Subcutaneous adipose tissue (tissue), 4 donors: Measurements from ENCODE around the gene C6orf163. TPM values are rescaled to one million over a fixed set of nuclear protein-coding genes. Genes with fewer than 3 reads are reported as not detected.

Experiments used
- CTCF ChIP-seq: fragments of 450-650 bp; IDR thresholded peaks from one replicate; pipeline ENCODE4 v1.5.1; 2016; ENCODE audit warnings: low read depth, mild to moderate bottlenecking, control low read depth, antibody characterized with exemption, moderate library complexity
- total RNA-seq, 4 donors: library from RNA; depleted of rRNA; stranded (reverse); fragments of >200 nt; gene quantifications; one replicate each; pipeline ENCODE4 v1.1.0, GENCODE V29; 2016

C6orf163 gene
- total RNA-seq, 4 donors from 2014 or later: 3.7 to 10.4 (median 4.6) TPM

GRCh38 chr6:87330961-87331360 is 13.7 kb upstream of the C6orf163 start:
- no peak for TF ChIP-seq CTCF

- no peak for TF ChIP-seq CTCF
Observed at GRCh38 chr6:87333033-87333432, 11.6 kb upstream of the C6orf163 start.

GRCh38 chr6:87333591-87334181 is 10.9 kb upstream of the C6orf163 start:
- no peak for TF ChIP-seq CTCF

- no peak for TF ChIP-seq CTCF
Observed at GRCh38 chr6:87334683-87335082, 9.9 kb upstream of the C6orf163 start.

GRCh38 chr6:87336367-87336766 is 8.2 kb upstream of the C6orf163 start:
- no peak for TF ChIP-seq CTCF

- no peak for TF ChIP-seq CTCF
Observed at GRCh38 chr6:87340230-87340629, 4.4 kb upstream of the C6orf163 start.

GRCh38 chr6:87341158-87341557 is 3.5 kb upstream of the C6orf163 start:
- TF ChIP-seq CTCF: no peak
